H9 (cell line): ENCODE data around the gene SF1. TPM values are rescaled to one million over a fixed set of nuclear protein-coding genes. Genes with fewer than 3 reads are reported as not detected.
A peak's percentile ranks its signal among the peaks of the same experiment; 100 is the strongest.

Experiments
- DNase-seq: peaks from one replicate; pipeline ENCODE4 v3.0.0-alpha.2; 2017
- H2AFZ ChIP-seq: one replicate; pipeline ENCODE4 v1.6.1; 2013; ENCODE audit warnings: mild to moderate bottlenecking, low read length, control low read depth, moderate library complexity
- H2AK5ac ChIP-seq: 2 replicates; pipeline ENCODE4 v1.6.1; 2013; ENCODE audit warnings: low read length, control low read depth, mixed read lengths; ENCODE audit not compliant: insufficient read length
- H2BK120ac ChIP-seq: one replicate; pipeline ENCODE4 v1.6.1; 2013; ENCODE audit warnings: low read depth, mild to moderate bottlenecking, low read length, control low read depth, inconsistent platforms; ENCODE audit not compliant: poor library complexity, severe bottlenecking
- H2BK12ac ChIP-seq: 2 replicates; pipeline ENCODE4 v1.6.1; 2013; ENCODE audit warnings: low read length, control low read depth, mixed read lengths, low read depth; ENCODE audit not compliant: insufficient read length
- H2BK15ac ChIP-seq: 2 replicates; pipeline ENCODE4 v1.6.1; 2013; ENCODE audit warnings: low read depth, low read length, control low read depth
- H2BK20ac ChIP-seq: one replicate; pipeline ENCODE4 v1.6.1; 2013; ENCODE audit warnings: low read depth, mild to moderate bottlenecking, low read length, control low read depth, inconsistent platforms; ENCODE audit not compliant: poor library complexity, severe bottlenecking
- H2BK5ac ChIP-seq: 2 replicates; pipeline ENCODE4 v1.6.1; 2013; ENCODE audit warnings: low read length, control low read depth, mixed read lengths; ENCODE audit not compliant: insufficient read length
- H3K14ac ChIP-seq: 2 replicates; pipeline ENCODE4 v1.6.1; 2013; ENCODE audit warnings: low read length, control low read depth; ENCODE audit not compliant: insufficient read depth
- H3K18ac ChIP-seq: 2 replicates; pipeline ENCODE4 v1.6.1; 2013; ENCODE audit warnings: low read depth, mild to moderate bottlenecking, mixed read lengths, low read length, control low read depth; ENCODE audit not compliant: insufficient read length
- H3K23ac ChIP-seq: 2 replicates; pipeline ENCODE4 v1.6.1; 2013; ENCODE audit warnings: low read length, control low read depth, mixed read lengths, low read depth; ENCODE audit not compliant: insufficient read length
- H3K23me2 ChIP-seq: 2 replicates; pipeline ENCODE4 v1.6.1; 2013; ENCODE audit warnings: low read depth, mild to moderate bottlenecking, mixed read lengths, low read length, control low read depth; ENCODE audit not compliant: insufficient read length, poor library complexity, severe bottlenecking
- H3K27ac ChIP-seq: 2 replicates; pipeline ENCODE4 v1.5.1; 2013; ENCODE audit warnings: low read length, control low read depth, mixed read lengths, low read depth; ENCODE audit not compliant: insufficient read length
- H3K27me3 ChIP-seq: 2 replicates; pipeline ENCODE4 v1.6.1; 2013; ENCODE audit warnings: low read length, control low read depth, inconsistent platforms; ENCODE audit not compliant: insufficient read depth
- H3K4ac ChIP-seq: 2 replicates; pipeline ENCODE4 v1.6.1; 2013; ENCODE audit warnings: low read depth, mild to moderate bottlenecking, control low read depth, inconsistent platforms, low read length, moderate library complexity
- H3K4me1 ChIP-seq: 2 replicates; pipeline ENCODE4 v1.6.1; 2013; ENCODE audit warnings: low read length, control low read depth, inconsistent platforms; ENCODE audit not compliant: insufficient read depth
- H3K4me2 ChIP-seq: 2 replicates; pipeline ENCODE4 v1.6.1; 2013; ENCODE audit warnings: low read length, control low read depth, mixed read lengths; ENCODE audit not compliant: insufficient read length, insufficient read depth
- H3K56ac ChIP-seq: 2 replicates; pipeline ENCODE4 v1.6.1; 2013; ENCODE audit warnings: low read depth, mild to moderate bottlenecking, mixed read lengths, low read length, control low read depth; ENCODE audit not compliant: insufficient read length
- H3K79me1 ChIP-seq: 2 replicates; pipeline ENCODE4 v1.6.1; 2013; ENCODE audit warnings: low read depth, mild to moderate bottlenecking, moderate library complexity, low read length, control low read depth, inconsistent platforms; ENCODE audit not compliant: insufficient read depth, poor library complexity, severe bottlenecking
- H3K79me2 ChIP-seq: 2 replicates; pipeline ENCODE4 v1.6.1; 2013; ENCODE audit warnings: low read length, control low read depth, inconsistent platforms; ENCODE audit not compliant: insufficient read depth
- H3K9ac ChIP-seq: 2 replicates; pipeline ENCODE4 v1.6.1; 2013; ENCODE audit warnings: low read length, control low read depth, mixed read lengths; ENCODE audit not compliant: insufficient read length; ENCODE audit errors: extremely low read depth
- H3K9me3 ChIP-seq: one replicate; pipeline ENCODE4 v1.6.1; 2013; ENCODE audit warnings: low read depth, low read length, inconsistent platforms; ENCODE audit not compliant: control insufficient read depth
- H3T11ph ChIP-seq: one replicate; pipeline ENCODE4 v1.6.1; 2013; ENCODE audit warnings: mild to moderate bottlenecking, low read length, control low read depth, inconsistent platforms
- H4K20me1 ChIP-seq: one replicate; pipeline ENCODE4 v1.6.1; 2013; ENCODE audit not compliant: control insufficient read depth, insufficient read length, insufficient read depth
- H4K5ac ChIP-seq: 2 replicates; pipeline ENCODE4 v1.6.1; 2013; ENCODE audit warnings: low read depth, mild to moderate bottlenecking, mixed read lengths, low read length, control low read depth; ENCODE audit not compliant: insufficient read length
- H4K8ac ChIP-seq: replicated peaks from 2 replicates; pipeline ENCODE4 v1.6.1; 2013; ENCODE audit warnings: low read length, control low read depth, mixed read lengths, low read depth; ENCODE audit not compliant: insufficient read length
- H4K91ac ChIP-seq: 2 replicates; pipeline ENCODE4 v1.6.1; 2013; ENCODE audit warnings: low read depth, mild to moderate bottlenecking, moderate library complexity, mixed read lengths, low read length, control low read depth; ENCODE audit not compliant: insufficient read length
- H3K27ac Mint-ChIP-seq, 3 experiments: 2 replicates in 2 of 3; 3 replicates in 1 of 3; pipeline ENCODE4 v1.8.0; 2020 to 2021; ENCODE audit warnings: mixed read lengths in 3 of 3, mild to moderate bottlenecking in 1 of 3, moderate library complexity in 1 of 3
- H3K27me3 Mint-ChIP-seq: 2 replicates; pipeline ENCODE4 v1.8.0; 2021; ENCODE audit warnings: low read depth, mild to moderate bottlenecking, moderate library complexity, mixed read lengths
- H3K36me3 Mint-ChIP-seq, 3 experiments: 2 replicates in 2 of 3; 3 replicates in 1 of 3; pipeline ENCODE4 v1.8.0; 2020 to 2021; ENCODE audit warnings: low read depth in 3 of 3, mixed read lengths in 3 of 3; ENCODE audit not compliant: insufficient read depth in 1 of 3
- H3K4me1 Mint-ChIP-seq, 2 experiments: 2 replicates each; pipeline ENCODE4 v1.8.0; 2020; ENCODE audit warnings: mixed read lengths in 2 of 2
- H3K4me3 Mint-ChIP-seq, 2 experiments: 2 replicates in 1 of 2; 3 replicates in 1 of 2; pipeline ENCODE4 v1.8.0; 2020 to 2021; ENCODE audit warnings: mild to moderate bottlenecking in 2 of 2, mixed read lengths in 2 of 2, moderate library complexity in 1 of 2
- H3K9me3 Mint-ChIP-seq, 2 experiments: 2 replicates in 1 of 2; 3 replicates in 1 of 2; pipeline ENCODE4 v1.8.0; 2020; ENCODE audit warnings: mild to moderate bottlenecking in 2 of 2, mixed read lengths in 2 of 2, moderate library complexity in 1 of 2
- CTCF ChIP-seq: fragments of 200-600 bp; sonication (generic); conservative IDR thresholded peaks from 3 replicates; pipeline ENCODE4 v1.8.0; 2021; ENCODE audit warnings: antibody characterized with exemption, mild to moderate bottlenecking
- whole genome bisulfite sequencing: extraction: QIAGEN DNeasy Blood & Tissue Kit; methylation state at CpG from one replicate; pipeline ENCODE4 v1.1.7; 2013; ENCODE audit warnings: missing lambda C conversion rate, low lambda C conversion rate, mixed read lengths; ENCODE audit not compliant: insufficient read length; ENCODE audit errors: extremely low coverage; 5-methylcytosine and 5-hydroxymethylcytosine counted together
- total RNA-seq: library from RNA; stranded (reverse); gene quantifications from 2 replicates; pipeline ENCODE4 v1.2.1, GENCODE V29; 2021

Gene SF1
- total RNA-seq, 1 experiment from 2014 or later = 528 TPM

GRCh38 chr11:64765851-64766665, 12.3 kb downstream of the SF1 start:
- H3K9ac ChIP-seq = no peak overlapping the region
- H3K4ac ChIP-seq = no peak overlapping the region
- H3K14ac ChIP-seq = no peak overlapping the region
- Mint-ChIP-seq H3K36me3 (peaks cover 57 to 83% (median 76%) of the 10 kb centered on the region in 3 experiments; a peak in 6 of 7 replicates), H3K4me3 (0 out of 5 replicates have a peak overlapping the region, but pooled peaks of 1 of the 2 experiments have one; percentile 53), H3K27ac (peak overlapping the region; percentile 69 to 98 (median 82); a peak in 5 of 7 replicates), H3K9me3 (no peaks in the 10 kb centered on the region; a peak in 1 of 5 replicates), H3K4me1 (peaks cover 58 to 71% of the 10 kb centered on the region in 2 experiments), H3K27me3 (no peaks in the 10 kb centered on the region)
- peaks cover 3% of the 10 kb centered on the region for H3K79me1 ChIP-seq
- no peak overlapping the region for H2BK120ac ChIP-seq
- H4K20me1 ChIP-seq = no peaks in the 10 kb centered on the region
- no peak overlapping the region for H2BK20ac ChIP-seq
- H4K8ac ChIP-seq = no peak overlapping the region
- H2BK12ac ChIP-seq = no peak overlapping the region
- H4K91ac ChIP-seq = no peak overlapping the region
- no peak overlapping the region for H4K5ac ChIP-seq
- peaks cover 4% of the 10 kb centered on the region; the same call in 1 of the 2 replicates for H3K4me1 ChIP-seq
- H3K56ac ChIP-seq = no peak overlapping the region
- no peak overlapping the region for H2BK5ac ChIP-seq
- H2AK5ac ChIP-seq = no peak overlapping the region
- no peak for TF ChIP-seq CTCF
- H3K9me3 ChIP-seq = no peaks in the 10 kb centered on the region
- no peak overlapping the region for H3T11ph ChIP-seq
- no peak overlapping the region for H3K23ac ChIP-seq
- H3K27ac ChIP-seq = no peak overlapping the region
- H2BK15ac ChIP-seq = no peak overlapping the region
- DNase-seq = peak; percentile 41
- H3K79me2 ChIP-seq = no peaks in the 10 kb centered on the region
- no peak overlapping the region for H3K18ac ChIP-seq
- H3K4me2 ChIP-seq = no peak overlapping the region
- H3K27me3 ChIP-seq = no peaks in the 10 kb centered on the region
- H2AFZ ChIP-seq = no peak overlapping the region
- WGBS = no CpG with 5 or more reads among the region's 42 CpGs
- H3K23me2 ChIP-seq = no peaks in the 10 kb centered on the region
